K562 (cell line): Measurements from ENCODE around the gene SDK1.

Experiments used
- FOXM1 ChIP-seq, 2 experiments: fragments of 450-650 bp in 1 of 2; sonication (generic) in 1 of 2; formaldehyde crosslinking in 1 of 2; IDR thresholded peaks; 2 replicates each; pipeline versions ENCODE4 v1.6.1 to v1.9.0; 2017 to 2022; ENCODE audit warnings: low read depth in 2 of 2, mild to moderate bottlenecking in 2 of 2, missing genetic modification reagents in 1 of 2, moderate library complexity in 1 of 2
- LCOR ChIP-seq: sonication (generic); formaldehyde crosslinking; IDR thresholded peaks from 2 replicates; pipeline ENCODE4 v1.8.0; 2022; ENCODE audit warnings: mild to moderate bottlenecking, missing genetic modification reagents
- SIN3A ChIP-seq, 2 experiments: fragments of 150-350 bp in 1 of 2; IDR thresholded peaks; 2 replicates each; pipeline ENCODE4 v1.6.1; 2011 to 2016; ENCODE audit warnings: borderline replicate concordance in 2 of 2, low read depth in 2 of 2, low read length in 2 of 2, mild to moderate bottlenecking in 2 of 2, moderate library complexity in 2 of 2; ENCODE audit not compliant: control insufficient read depth in 1 of 2
- SPI1 ChIP-seq: IDR thresholded peaks from 2 replicates; pipeline ENCODE4 v1.6.1; 2011; ENCODE audit warnings: low read depth, low read length, control low read depth, borderline replicate concordance
- ZBTB33 ChIP-seq: sonication (generic); formaldehyde crosslinking; IDR thresholded peaks from 2 replicates; pipeline ENCODE4 v1.8.1; 2023; ENCODE audit warnings: mild to moderate bottlenecking, missing genetic modification reagents
- TF ChIP-seq, protein P1 (sequence below): IDR thresholded peaks from 2 replicates; pipeline ENCODE4 v1.6.1; 2011; ENCODE audit not compliant: insufficient read length; ENCODE audit errors: extremely low read depth

DNA sequence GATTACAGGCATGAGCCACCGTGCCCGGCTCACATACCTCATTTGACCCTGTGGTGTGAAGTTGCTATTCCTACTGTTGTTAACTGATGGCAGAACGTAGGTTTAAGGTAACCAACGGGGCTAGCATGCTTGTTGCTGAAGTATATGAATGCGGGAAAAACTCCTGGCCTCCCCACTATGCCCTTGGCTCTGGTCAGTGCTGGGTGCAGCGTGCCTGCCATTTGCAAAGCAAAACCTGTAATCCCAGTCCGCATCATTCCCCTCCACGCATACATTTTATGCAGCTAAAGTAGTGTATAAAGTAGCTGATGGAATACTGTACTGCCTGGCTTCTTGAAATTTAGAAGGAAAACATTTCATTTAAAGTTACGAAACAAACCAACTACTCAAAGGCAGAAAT, 273.3 kb downstream of the SDK1 start:
- TF ChIP-seq SPI1: no peak
- no peak for TF ChIP-seq LCOR (CRISPR knock-in tag)
- TF ChIP-seq, protein P1, sequence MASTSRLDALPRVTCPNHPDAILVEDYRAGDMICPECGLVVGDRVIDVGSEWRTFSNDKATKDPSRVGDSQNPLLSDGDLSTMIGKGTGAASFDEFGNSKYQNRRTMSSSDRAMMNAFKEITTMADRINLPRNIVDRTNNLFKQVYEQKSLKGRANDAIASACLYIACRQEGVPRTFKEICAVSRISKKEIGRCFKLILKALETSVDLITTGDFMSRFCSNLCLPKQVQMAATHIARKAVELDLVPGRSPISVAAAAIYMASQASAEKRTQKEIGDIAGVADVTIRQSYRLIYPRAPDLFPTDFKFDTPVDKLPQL: no peak
- no peak for TF ChIP-seq SIN3A (IDR thresholded peaks at IDR 0.05; ENCODE audit: borderline replicate concordance in 2 of 2, control insufficient read depth in 1 of 2, low read depth in 2 of 2, low read length in 2 of 2)
- TF ChIP-seq FOXM1 (IDR thresholded peaks at IDR 0.05; ENCODE audit: low read depth): no peak
- no peak for TF ChIP-seq FOXM1 (CRISPR knock-in tag; IDR thresholded peaks at IDR 0.05; ENCODE audit: low read depth)
- TF ChIP-seq ZBTB33: no peak
